GM12878 (cell line): ENCODE measurements around the gene CLEC18B. TPM values are rescaled to one million over a fixed set of nuclear protein-coding genes. Genes with fewer than 3 reads are reported as not detected.

Experiments
- ATAC-seq: fragments of 200-7000 bp; cut with Tn5 transposase; 3 replicates; pipeline ENCODE4 v1.9.1; 2020; ENCODE audit warnings: mild to moderate bottlenecking, moderate library complexity
- BruUV-seq: library from RNA; stranded (reverse); fragments of 400-500 nt; replicated peaks from 2 replicates; lab custom pipeline; 2021; lab: Mats Ljungman, UMichigan
- CTCF ChIA-PET: fragments of 300-600 bp; sonication (Branson Sonifier 250); formaldehyde crosslinking; extraction: SDS; loops from one replicate; lab custom pipeline; 2021; ENCODE audit warnings: inconsistent platforms; lab: Yijun Ruan, JAX
- POLR2A ChIA-PET: fragments of 350-600 bp; formaldehyde crosslinking; extraction: SDS; loops from one replicate; lab custom pipeline; 2021; ENCODE audit warnings: inconsistent platforms; lab: Charles Lee
- RAD21 ChIA-PET: fragments of 300-600 bp; sonication (Branson Sonifier 250); formaldehyde crosslinking; loops from one replicate; lab custom pipeline; 2023; ENCODE audit warnings: antibody characterized with exemption; ENCODE audit not compliant: unreplicated experiment; lab: Charles Lee
- SMC1A ChIA-PET: fragments of 300-600 bp; sonication (Branson Sonifier 250); formaldehyde crosslinking; loops from one replicate; lab custom pipeline; 2023; ENCODE audit not compliant: unreplicated experiment, uncharacterized antibody; lab: Charles Lee
- DNase-seq: peaks from one replicate; pipeline ENCODE4 v3.0.0-alpha.2; 2011; ENCODE audit warnings: low read depth, low spot score
- FAIRE-seq: peaks from 3 replicates; lab custom pipeline; 2011; peaks lifted over from hg19 to GRCh38; lab: Jason Lieb, UNC
- H2AFZ ChIP-seq: 2 replicates; pipeline ENCODE4 v1.6.0; 2011; ENCODE audit warnings: low read depth, low read length, control low read depth; ENCODE audit not compliant: control insufficient read depth
- H3K27ac ChIP-seq: 2 replicates; pipeline ENCODE4 v1.5.1; 2011; ENCODE audit warnings: control low read depth; ENCODE audit not compliant: control insufficient read depth, insufficient read depth
- H3K27me3 ChIP-seq, 2 experiments: replicated peaks in 1 of 2; 2 replicates each; pipeline versions ENCODE4 v1.6.0 to v1.6.1; 2011; ENCODE audit warnings: low read length in 1 of 2; ENCODE audit not compliant: control insufficient read depth in 2 of 2, insufficient read depth in 2 of 2
- H3K36me3 ChIP-seq, 2 experiments: 2 replicates each; pipeline ENCODE4 v1.5.1; 2011; ENCODE audit warnings: low read length in 1 of 2; ENCODE audit not compliant: control insufficient read depth in 2 of 2, insufficient read depth in 2 of 2
- H3K4me1 ChIP-seq: 2 replicates; pipeline ENCODE4 v1.6.1; 2011; ENCODE audit warnings: mild to moderate bottlenecking, low read length, moderate library complexity, mixed read lengths; ENCODE audit not compliant: control insufficient read depth, insufficient read depth
- H3K4me2 ChIP-seq: 2 replicates; pipeline ENCODE4 v1.6.0; 2011; ENCODE audit warnings: control low read depth; ENCODE audit not compliant: control insufficient read depth, insufficient read depth
- H3K4me3 ChIP-seq: fragments of 200-600 bp; sonication (generic); 2 replicates; pipeline ENCODE4 v1.5.1; 2016
- H3K79me2 ChIP-seq: 2 replicates; pipeline ENCODE4 v1.6.0; 2011; ENCODE audit warnings: low read length; ENCODE audit not compliant: control insufficient read depth, insufficient read depth
- H3K9ac ChIP-seq: 2 replicates; pipeline ENCODE4 v1.8.0; 2011; ENCODE audit warnings: low read length, control low read depth, mixed read lengths; ENCODE audit not compliant: control insufficient read depth, insufficient read depth
- H3K9me3 ChIP-seq: replicated peaks from 3 replicates; pipeline ENCODE4 v1.5.1; 2011; ENCODE audit warnings: mild to moderate bottlenecking, low read length; ENCODE audit not compliant: control insufficient read depth, insufficient read depth
- H4K20me1 ChIP-seq: 2 replicates; pipeline ENCODE4 v1.6.0; 2011; ENCODE audit not compliant: control insufficient read depth, insufficient read depth
- ATF2 ChIP-seq: IDR thresholded peaks from 2 replicates; pipeline ENCODE4 v1.6.1; 2012; ENCODE audit warnings: low read length, inconsistent platforms
- ATF7 ChIP-seq: fragments of 450-650 bp; IDR thresholded peaks from 2 replicates; pipeline ENCODE4 v1.6.1; 2016; ENCODE audit warnings: low read depth, mild to moderate bottlenecking
- CBFB ChIP-seq: IDR thresholded peaks from 2 replicates; pipeline ENCODE4 v1.6.1; 2016; ENCODE audit warnings: antibody characterized with exemption, low read depth
- CREM ChIP-seq: IDR thresholded peaks from 2 replicates; pipeline ENCODE4 v1.6.1; 2014; ENCODE audit warnings: antibody characterized with exemption, low read depth
- FOXM1 ChIP-seq: IDR thresholded peaks from 2 replicates; pipeline ENCODE4 v1.6.1; 2012; ENCODE audit warnings: low read depth, mild to moderate bottlenecking, inconsistent platforms, low read length, moderate library complexity
- GABPA ChIP-seq: IDR thresholded peaks from 2 replicates; pipeline ENCODE4 v1.6.1; 2014; ENCODE audit warnings: antibody characterized with exemption, low read depth, mild to moderate bottlenecking, inconsistent platforms
- HCFC1 ChIP-seq: fragments of 150-350 bp; IDR thresholded peaks from 2 replicates; pipeline ENCODE4 v1.6.1; 2014; ENCODE audit warnings: low read length
- MTA2 ChIP-seq: fragments of 450-650 bp; IDR thresholded peaks from 2 replicates; pipeline ENCODE4 v1.6.1; 2016; ENCODE audit warnings: low read depth, mild to moderate bottlenecking, moderate library complexity
- NR2C2 ChIP-seq: IDR thresholded peaks from 2 replicates; pipeline ENCODE4 v1.6.1; 2011; ENCODE audit warnings: borderline replicate concordance, low read depth; ENCODE audit not compliant: control insufficient read depth, insufficient read length
- NR2F1 ChIP-seq: fragments of 450-650 bp; conservative IDR thresholded peaks from 2 replicates; pipeline ENCODE4 v1.6.1; 2017; ENCODE audit warnings: mild to moderate bottlenecking
- PBX3 ChIP-seq: IDR thresholded peaks from 2 replicates; pipeline ENCODE4 v1.6.1; 2011; ENCODE audit warnings: mild to moderate bottlenecking, low read depth, low read length, moderate library complexity; ENCODE audit not compliant: insufficient replicate concordance
- PML ChIP-seq: IDR thresholded peaks from 2 replicates; pipeline ENCODE4 v1.6.1; 2012; ENCODE audit warnings: low read length, inconsistent platforms
- POU2F2 ChIP-seq: IDR thresholded peaks from 3 replicates; pipeline ENCODE4 v1.6.1; 2011; ENCODE audit warnings: low read depth, mild to moderate bottlenecking, low read length, borderline replicate concordance
- RUNX3 ChIP-seq: IDR thresholded peaks from 2 replicates; pipeline ENCODE4 v1.6.1; 2012; ENCODE audit warnings: low read length, inconsistent platforms
- TCF3 ChIP-seq: IDR thresholded peaks from 2 replicates; pipeline ENCODE4 v1.6.1; 2012; ENCODE audit warnings: low read depth, mild to moderate bottlenecking, low read length, borderline replicate concordance; ENCODE audit not compliant: insufficient read depth
- WRNIP1 ChIP-seq: IDR thresholded peaks from 2 replicates; pipeline ENCODE4 v1.6.1; 2011; ENCODE audit warnings: low read depth, low read length, improper control_type of control experiment, borderline replicate concordance
- YY1 ChIP-seq: IDR thresholded peaks from 2 replicates; pipeline ENCODE4 v1.6.1; 2011; ENCODE audit warnings: low read depth, mild to moderate bottlenecking, low read length
- ZBTB4 ChIP-seq: fragments of 450-650 bp; formaldehyde crosslinking; IDR thresholded peaks from 2 replicates; pipeline ENCODE4 v1.4.0; 2022; ENCODE audit warnings: mild to moderate bottlenecking, moderate library complexity
- ZNF217 ChIP-seq: fragments of 450-650 bp; IDR thresholded peaks from 2 replicates; pipeline ENCODE4 v1.6.1; 2017; ENCODE audit warnings: antibody characterized with exemption, mild to moderate bottlenecking
- WGBS: methylation state at CpG from one replicate; pipeline ENCODE4 v1.1.6; 2016; ENCODE audit warnings: low lambda C conversion rate; ENCODE audit not compliant: insufficient replicate concordance, insufficient coverage; ENCODE audit errors: missing lambda C conversion rate; 5-methylcytosine and 5-hydroxymethylcytosine counted together
- in situ Hi-C: fragments of 300-500 bp; cut with MboI; formaldehyde crosslinking; loops from 9 replicates; pipeline ENCODE4 v1.14.3; 2018; ENCODE audit warnings: mixed read lengths
- intact Hi-C: fragments of 100-400 bp; cut with micrococcal nuclease; formaldehyde crosslinking; loops from one replicate; pipeline ENCODE4 v1.14.2; 2022; ENCODE audit not compliant: unreplicated experiment
- polyA plus RNA-seq, 11 experiments: library from polyadenylated mRNA; depleted of rRNA in 4 of 11; unstranded in 6 of 11; stranded (reverse) in 5 of 11; fragments of >200 nt; fragmentation: Nextera tagmentation in 4 of 11; fragmentation: Illumina TruSeq in 1 of 11; extraction: Ambion mirVana in 4 of 11; extraction: Trizol in 1 of 11; gene quantifications; 1 replicate in 1 of 11; 2 replicates in 10 of 11; pipeline versions ENCODE4 v1.2.1 to v1.2.3, GENCODE V29; 2011 to 2016; ENCODE audit warnings: inconsistent platforms in 2 of 11, missing spikeins in 2 of 11, low read depth in 1 of 11
- total RNA-seq, 4 experiments: library from RNA; depleted of rRNA in 3 of 4; stranded (reverse); fragments of >200 nt in 3 of 4; fragmentation: Illumina TruSeq in 1 of 4; extraction: Trizol in 1 of 4; gene quantifications; 2 replicates each; pipeline versions ENCODE4 v1.2.1 to v1.2.3, GENCODE V29; 2013 to 2021

The CLEC18B gene
- total and polyA plus RNA-seq, 10 of the 15 experiments (the other 5 are each of a cell fraction or from before 2014, with no cell fraction given), result 0.03 to 0.32 (median 0.18) TPM; not detected in 6

GRCh38 chr16:74451951-74452758 lies 30.9 kb upstream of the CLEC18B start:
- H3K4me1 ChIP-seq, result peaks cover 17% of the 10 kb centered on the region
- H3K9ac ChIP-seq, result no peak overlapping the region
- FAIRE-seq (peak; percentile 81), ATAC-seq (peak; percentile 94), DNase-seq (peak; percentile 38)
- H3K36me3 ChIP-seq, result peaks cover 0 to 23% of the 10 kb centered on the region in 2 experiments; a peak in 3 of 4 replicates
- ChIA-PET RAD21 (no interaction called here), CTCF (no interaction called here), POLR2A (no interaction called here), SMC1A (no interaction called here)
- no peak overlapping the region for H3K4me2 ChIP-seq
- in situ Hi-C loops (no loop called here), intact Hi-C loops (no loop called here)
- H2AFZ ChIP-seq, result no peak overlapping the region
- no TSS peak for BruUV-seq
- no peak overlapping the region for H3K27ac ChIP-seq
- H3K79me2 ChIP-seq, result no peaks in the 10 kb centered on the region
- no peaks in the 10 kb centered on the region for H3K9me3 ChIP-seq
- H3K27me3 ChIP-seq, result no peaks in the 10 kb centered on the region
- no peak overlapping the region for H3K4me3 ChIP-seq
- WGBS, result 22% methylated on average over 14 of the region's 14 CpGs
- peaks cover 10% of the 10 kb centered on the region for H4K20me1 ChIP-seq
- TF ChIP-seq YY1, result 0 out of 2 replicates have a peak, but pooled peaks have one; percentile 17
- TF ChIP-seq MTA2, result peak; percentile 30; the same call in 1 of the 2 replicates
- TF ChIP-seq PML, result 0 out of 2 replicates have a peak, but pooled peaks have one; percentile 23
- no peak for TF ChIP-seq POU2F2
- TF ChIP-seq CBFB, result peak; percentile 74; the same call in 1 of the 2 replicates
- TF ChIP-seq WRNIP1, result no peak
- 0 out of 2 replicates have a peak, but pooled peaks have one; percentile 38 for TF ChIP-seq NR2F1
- 0 out of 2 replicates have a peak, but pooled peaks have one; percentile 22 for TF ChIP-seq ATF7
- 0 out of 2 replicates have a peak, but pooled peaks have one; percentile 41 for TF ChIP-seq FOXM1
- TF ChIP-seq GABPA, result no peak
- 0 out of 2 replicates have a peak, but pooled peaks have one; percentile 58 for TF ChIP-seq ZNF217
- no peak for TF ChIP-seq NR2C2
- no peak for TF ChIP-seq ZBTB4 (CRISPR knock-in tag)
- TF ChIP-seq CREM, result peak; percentile 45; the same call in 1 of the 2 replicates
- TF ChIP-seq ATF2, result no peak
- peak; percentile 92 for TF ChIP-seq RUNX3
- TF ChIP-seq TCF3, result 0 out of 2 replicates have a peak, but pooled peaks have one; percentile 46
- TF ChIP-seq PBX3, result no peak
- no peak for TF ChIP-seq HCFC1
